GM19328 (cell line): ENCODE measurements around the gene EMD.
A peak's percentile ranks its signal among the peaks of the same experiment; 100 is the strongest.

ENCODE experiments used
- ATAC-seq: cut with Tn5 transposase; IDR thresholded peaks from one replicate; pipeline ENCODE4 v1.9.1; 2021; ENCODE audit warnings: mild to moderate bottlenecking, moderate library complexity; ENCODE audit not compliant: unreplicated experiment

The EMD gene

DNA sequence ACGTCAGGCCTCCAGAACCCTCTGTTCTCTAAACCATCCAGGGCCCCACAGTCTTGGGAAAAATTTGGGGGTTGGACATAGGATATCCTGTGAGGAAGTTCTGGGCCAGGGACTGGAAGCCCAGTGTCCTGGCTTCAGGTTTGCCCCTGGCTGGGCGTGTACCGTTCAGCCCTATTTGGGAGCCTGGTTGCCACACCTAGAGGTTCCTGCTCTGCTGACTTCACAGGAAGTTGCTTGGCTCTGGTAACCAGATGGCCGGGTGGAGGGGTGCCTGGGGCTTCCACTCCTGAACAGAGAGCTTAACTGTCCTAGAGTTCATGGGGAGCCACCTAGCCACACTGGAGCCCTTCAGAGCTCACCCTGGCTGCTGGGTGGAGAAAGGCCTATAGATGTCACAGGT, 33.4 kb downstream of the EMD start:
- no peak for ATAC-seq

DNA sequence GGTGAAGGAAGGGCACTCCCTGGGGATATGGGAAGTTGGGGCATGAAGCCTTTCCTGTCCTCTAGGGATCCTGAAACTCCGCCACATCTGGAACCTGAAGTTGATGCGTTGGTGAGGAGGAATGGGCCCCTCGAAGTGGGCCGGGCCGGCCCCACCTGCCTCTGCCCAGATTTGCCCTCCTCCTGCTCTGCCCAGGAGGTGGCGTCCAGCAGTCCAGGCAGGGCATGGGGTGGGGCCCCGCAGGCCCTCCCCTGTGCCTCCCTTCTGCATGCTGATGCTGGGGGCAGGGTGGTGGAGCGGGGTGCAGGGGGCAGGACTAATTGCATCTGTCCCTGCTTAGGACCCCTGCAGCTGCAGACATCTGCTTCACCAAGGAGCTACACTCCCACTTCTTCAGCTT, 34.0 kb downstream of the EMD start:
- ATAC-seq, result no peak

DNA sequence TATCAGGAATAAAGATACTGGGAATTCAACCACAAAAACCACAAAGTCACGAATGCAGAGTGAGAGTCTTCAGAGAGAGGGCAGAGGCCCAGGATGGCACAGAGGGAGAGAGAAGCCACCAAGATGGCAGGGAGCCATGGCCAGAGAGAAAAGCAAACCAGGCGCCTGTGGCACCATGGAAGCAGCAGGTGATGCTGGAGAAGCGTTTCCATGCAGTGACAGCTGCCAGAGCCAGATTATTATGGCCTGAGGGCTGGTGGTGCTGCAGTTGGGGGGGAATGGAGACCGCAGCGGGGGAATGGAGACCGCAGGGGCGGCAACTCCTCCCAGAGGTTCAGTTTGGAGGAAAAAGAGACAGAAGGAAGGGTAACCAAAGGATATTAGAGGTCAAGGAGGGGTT, 38.1 kb downstream of the EMD start:
- no peak for ATAC-seq

DNA sequence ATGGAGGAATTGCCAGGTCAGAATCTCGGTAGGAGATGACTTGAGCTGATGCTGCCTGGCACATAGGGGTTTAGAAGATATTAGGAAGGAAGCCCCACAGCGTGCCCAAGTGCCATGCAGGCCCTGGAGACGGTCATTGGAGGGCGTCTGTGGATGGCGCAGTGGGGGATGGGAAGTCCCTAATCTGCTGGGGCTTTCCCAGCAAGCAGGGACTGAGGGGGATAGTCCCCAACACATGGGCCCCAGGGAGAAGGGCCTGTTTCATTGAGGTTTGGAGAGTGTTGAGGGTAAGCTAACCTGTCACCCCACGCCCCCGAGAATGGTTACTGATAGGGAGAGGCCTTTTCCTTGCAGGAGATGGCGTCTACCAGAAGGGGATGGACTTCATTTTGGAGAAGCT, 40.1 kb downstream of the EMD start:
- no peak for ATAC-seq

DNA sequence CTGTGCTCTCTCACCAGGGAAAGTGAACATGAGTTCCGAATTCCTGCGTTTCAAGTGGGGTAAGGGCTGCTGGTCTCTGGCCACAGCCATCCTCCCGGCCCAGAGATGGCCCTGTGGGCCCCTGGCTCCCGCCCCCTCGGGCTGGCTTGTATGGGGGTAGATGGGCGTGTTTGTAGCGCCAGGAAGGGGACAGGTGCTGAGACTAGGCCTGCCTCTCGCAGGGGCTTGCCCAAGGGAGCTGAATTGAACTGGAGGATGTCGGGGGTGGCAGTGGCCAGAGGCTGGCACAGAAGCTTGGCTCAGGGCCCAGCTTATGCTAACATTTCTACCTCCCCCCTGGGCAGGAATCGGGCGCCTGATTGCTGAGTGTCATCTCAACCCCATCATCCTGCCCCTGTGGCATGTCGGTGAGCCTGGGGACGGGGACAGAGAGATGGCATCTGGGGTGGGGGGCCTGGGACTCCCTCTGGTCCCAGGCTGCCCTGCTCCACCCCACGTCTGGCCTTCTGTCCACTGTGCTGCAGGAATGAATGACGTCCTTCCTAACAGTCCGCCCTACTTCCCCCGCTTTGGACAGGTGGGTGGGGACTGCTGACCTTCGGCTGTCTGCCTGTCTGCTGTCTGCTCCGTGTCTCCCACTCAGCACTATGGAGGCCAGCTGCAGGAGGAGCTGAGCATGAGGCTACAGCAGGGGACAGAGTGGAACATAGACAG, 40.8 kb downstream of the EMD start:
- ATAC-seq, result no peak

DNA sequence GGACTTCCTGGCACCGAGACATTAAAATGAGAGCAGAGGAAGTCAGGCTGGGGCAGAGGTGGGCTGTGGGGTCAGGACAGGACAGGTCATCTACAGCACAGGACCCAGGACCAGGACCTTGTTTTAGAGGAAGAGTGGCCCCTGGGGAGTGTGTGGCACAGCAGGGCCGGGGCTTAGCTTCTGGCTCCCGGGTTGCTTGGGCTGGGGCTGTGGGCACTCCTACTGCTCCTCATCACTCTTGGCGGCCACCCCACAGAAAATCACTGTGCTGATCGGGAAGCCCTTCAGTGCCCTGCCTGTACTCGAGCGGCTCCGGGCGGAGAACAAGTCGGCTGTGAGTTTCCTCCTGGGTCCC, 41.3 kb downstream of the EMD start:
- no peak for ATAC-seq

DNA sequence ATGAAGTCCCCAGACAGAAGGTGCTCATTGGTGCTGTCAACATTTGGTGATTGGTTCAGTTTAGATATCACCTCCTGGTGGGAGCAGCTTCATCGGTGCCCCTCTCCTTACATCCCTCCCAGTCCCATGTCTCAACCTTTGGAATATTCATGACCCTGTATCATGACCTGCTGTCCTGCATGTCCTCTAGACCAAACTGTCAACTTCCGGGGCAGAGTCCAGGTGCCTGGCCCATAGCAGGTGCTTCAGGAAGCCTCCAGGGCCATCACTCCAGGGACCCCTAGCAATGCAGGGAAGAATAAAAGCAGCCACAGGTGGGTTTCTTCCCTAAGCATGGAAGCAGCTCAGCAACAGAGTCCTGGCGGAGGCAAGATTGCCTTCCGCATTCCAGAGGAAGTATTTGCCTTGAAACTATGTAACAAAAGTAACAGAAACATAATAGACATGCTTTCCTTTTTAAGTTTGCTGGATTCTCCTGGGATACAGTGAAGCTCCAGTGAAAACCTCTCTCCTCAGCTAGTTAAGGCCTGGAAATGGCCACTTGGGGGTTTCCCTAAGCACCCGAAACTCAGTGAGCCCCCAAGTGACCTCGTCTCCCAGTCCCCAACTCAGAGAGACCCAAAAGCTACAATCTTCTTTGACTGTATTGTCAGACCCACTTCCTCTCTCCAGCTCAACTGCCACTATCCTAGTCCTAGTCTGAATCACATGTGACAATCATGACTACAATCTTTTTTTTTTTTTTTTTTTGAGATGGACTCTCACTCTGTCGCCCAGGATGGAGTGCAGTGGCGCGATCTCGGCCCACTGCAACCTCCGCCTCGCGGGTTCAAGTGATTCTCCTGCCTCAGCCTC, 48.0 kb downstream of the EMD start:
- no peak for ATAC-seq

DNA sequence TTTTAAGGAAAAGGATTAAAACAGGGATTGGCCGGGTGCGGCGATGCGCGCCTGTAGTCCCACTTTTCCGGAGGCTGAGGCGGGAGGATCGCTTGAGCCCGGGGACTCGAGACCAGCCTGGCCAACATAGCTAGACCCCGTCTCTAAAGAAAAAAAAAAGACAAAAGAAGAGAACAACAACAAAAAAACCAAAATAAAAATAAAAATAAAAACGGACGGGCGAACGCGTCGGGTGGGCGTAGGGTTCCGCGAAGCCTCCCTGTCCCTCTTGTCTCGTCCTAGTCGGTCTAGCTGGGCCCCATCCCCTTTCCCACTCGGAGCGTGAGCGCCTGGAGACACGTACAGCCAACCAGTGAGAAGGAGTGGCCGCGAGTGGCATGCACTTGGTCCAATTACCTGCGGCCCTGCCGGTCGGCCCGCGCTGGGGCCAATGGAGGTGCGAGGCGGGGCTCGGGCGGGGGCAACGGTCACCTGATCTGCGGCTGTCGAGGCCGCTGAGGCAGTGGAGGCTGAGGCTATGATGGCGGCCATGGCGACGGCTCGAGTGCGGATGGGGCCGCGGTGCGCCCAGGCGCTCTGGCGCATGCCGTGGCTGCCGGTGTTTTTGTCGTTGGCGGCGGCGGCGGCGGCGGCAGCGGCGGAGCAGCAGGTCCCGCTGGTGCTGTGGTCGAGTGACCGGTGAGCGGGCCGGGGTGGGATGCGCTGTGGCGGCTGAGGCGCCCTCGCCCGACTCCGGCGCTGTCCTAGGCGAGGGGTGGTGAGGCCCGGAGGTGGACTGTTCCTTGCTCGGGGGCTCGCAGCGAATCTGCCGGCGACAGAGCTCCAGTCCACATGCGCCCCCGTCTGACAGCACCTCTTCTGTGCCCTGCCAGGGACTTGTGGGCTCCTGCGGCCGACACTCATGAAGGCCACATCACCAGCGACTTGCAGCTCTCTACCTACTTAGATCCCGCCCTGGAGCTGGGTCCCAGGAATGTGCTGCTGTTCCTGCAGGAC, 49.4 kb downstream of the EMD start, which contains the start of gene ATP6AP1:
Gene ATP6AP1 (plus strand): TSS at position 502 of the 996 bp plus-strand sequence. CDS start 16 bp downstream, at position 518.
- ATAC-seq, result peak; percentile 92

DNA sequence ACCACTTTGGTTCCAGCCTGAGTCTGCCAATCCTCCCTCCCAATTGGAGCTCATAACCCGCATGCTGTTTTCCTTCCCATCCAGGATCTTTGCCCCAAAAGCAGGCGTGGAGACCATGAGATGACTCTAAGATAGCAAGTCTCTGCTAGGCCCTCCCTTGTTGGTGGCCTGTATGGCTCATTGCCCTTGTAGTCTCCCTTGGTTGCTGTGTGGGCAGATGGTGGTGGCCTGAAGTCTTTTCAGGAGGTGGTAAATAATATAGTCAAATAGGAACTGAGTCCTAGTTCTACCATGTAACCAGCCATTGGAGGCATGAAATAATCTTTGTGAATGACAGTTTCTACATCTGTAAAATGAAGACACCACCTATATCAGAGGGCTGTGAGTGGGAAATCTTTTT, 50.6 kb downstream of the EMD start:
- no peak for ATAC-seq

DNA sequence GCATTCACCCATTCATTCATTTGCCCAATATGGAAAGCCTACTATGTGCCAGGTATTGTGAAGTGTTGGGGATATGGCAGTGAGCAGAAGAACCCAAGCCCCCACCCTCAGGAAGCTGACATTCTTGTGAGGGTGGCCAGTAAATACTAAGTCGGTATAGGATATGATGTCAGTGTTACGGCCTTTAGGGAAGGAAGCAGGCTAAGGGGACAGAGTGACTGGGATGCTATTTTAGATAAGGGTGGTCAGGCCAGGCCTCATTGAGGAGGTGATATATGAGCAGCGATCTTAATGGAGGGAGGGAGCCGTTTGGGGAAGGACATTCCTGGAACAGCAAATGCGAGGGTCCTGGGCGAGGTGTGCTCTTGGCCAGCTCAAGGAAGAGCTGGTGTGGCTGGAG, 51.4 kb downstream of the EMD start:
- ATAC-seq, result no peak

DNA sequence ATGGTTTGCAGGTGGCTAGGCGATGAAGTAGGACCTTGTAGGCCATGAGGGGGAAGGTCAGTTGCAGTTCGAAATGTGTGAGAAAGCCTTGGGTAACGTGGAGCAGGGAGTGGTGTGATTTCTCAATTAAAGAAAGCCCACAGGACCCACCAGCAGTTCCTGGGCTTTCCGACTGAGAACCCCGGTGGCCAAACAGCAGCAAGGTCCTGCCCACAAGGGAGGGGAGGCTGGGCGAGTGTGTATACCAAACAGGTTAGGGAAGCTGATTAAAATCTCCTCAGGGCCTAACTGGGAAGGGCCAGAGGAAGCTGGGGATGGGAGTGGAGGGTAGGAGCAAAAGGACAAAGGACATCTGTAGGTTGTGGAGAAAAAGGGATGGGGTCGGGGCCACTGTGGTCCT, 51.8 kb downstream of the EMD start:
- no peak for ATAC-seq
